GM12878 (cell line): Measurements from ENCODE around the gene TBL3. TPM values are rescaled to one million over a fixed set of nuclear protein-coding genes. Genes with fewer than 3 reads are reported as not detected.

Experiments used
- ATF7 ChIP-seq: fragments of 450-650 bp; IDR thresholded peaks from 2 replicates; pipeline ENCODE4 v1.6.1; 2016; ENCODE audit warnings: low read depth, mild to moderate bottlenecking
- CREB1 ChIP-seq: IDR thresholded peaks from 2 replicates; pipeline ENCODE4 v1.6.1; 2012; ENCODE audit warnings: low read depth, mild to moderate bottlenecking, inconsistent platforms
- DPF2 ChIP-seq: fragments of 450-650 bp; IDR thresholded peaks from 2 replicates; pipeline ENCODE4 v1.6.1; 2017; ENCODE audit warnings: mild to moderate bottlenecking
- ESRRA ChIP-seq: IDR thresholded peaks from 2 replicates; pipeline ENCODE4 v1.6.1; 2012; ENCODE audit warnings: mild to moderate bottlenecking, low read length, improper control_type of control experiment
- GATAD2B ChIP-seq: fragments of 450-650 bp; conservative IDR thresholded peaks from 2 replicates; pipeline ENCODE4 v1.6.1; 2017; ENCODE audit warnings: low read depth, mild to moderate bottlenecking, moderate library complexity
- MEF2A ChIP-seq: IDR thresholded peaks from 2 replicates; pipeline ENCODE4 v1.6.1; 2011; ENCODE audit warnings: low read depth, mild to moderate bottlenecking, low read length, moderate library complexity; ENCODE audit not compliant: insufficient read depth
- MYB ChIP-seq: fragments of 150-350 bp; IDR thresholded peaks from 2 replicates; pipeline ENCODE4 v1.6.1; 2014; ENCODE audit warnings: mild to moderate bottlenecking, low read depth, low read length, borderline replicate concordance
- MYC ChIP-seq: IDR thresholded peaks from 2 replicates; pipeline ENCODE4 v1.6.1; 2011; ENCODE audit warnings: mild to moderate bottlenecking, low read length, moderate library complexity, inconsistent platforms; ENCODE audit not compliant: insufficient read depth, insufficient replicate concordance, insufficient read length, severe bottlenecking
- PAX8 ChIP-seq: fragments of 450-650 bp; IDR thresholded peaks from 2 replicates; pipeline ENCODE4 v1.6.1; 2017; ENCODE audit warnings: mild to moderate bottlenecking, moderate library complexity
- POLR2AphosphoS5 ChIP-seq: IDR thresholded peaks from 2 replicates; pipeline ENCODE4 v1.6.1; 2011; ENCODE audit warnings: mild to moderate bottlenecking, low read length, inconsistent platforms
- RBBP5 ChIP-seq: fragments of 200-600 bp; sonication (generic); conservative IDR thresholded peaks from 2 replicates; pipeline ENCODE4 v1.6.1; 2016
- RCOR1 ChIP-seq: conservative IDR thresholded peaks from 2 replicates; pipeline ENCODE4 v1.6.1; 2012; ENCODE audit warnings: low read depth, low read length, improper control_type of control experiment
- SP1 ChIP-seq: IDR thresholded peaks from one replicate; pipeline ENCODE4 v1.6.1; 2011; ENCODE audit warnings: low read depth, low read length
- SPI1 ChIP-seq: IDR thresholded peaks from 2 replicates; pipeline ENCODE4 v1.6.1; 2011; ENCODE audit warnings: low read depth, mild to moderate bottlenecking, low read length, moderate library complexity, borderline replicate concordance; ENCODE audit not compliant: insufficient read depth
- STAT1 ChIP-seq: fragments of 450-650 bp; conservative IDR thresholded peaks from 2 replicates; pipeline ENCODE4 v1.6.1; 2014; ENCODE audit warnings: antibody characterized with exemption, mild to moderate bottlenecking
- TCF12 ChIP-seq: IDR thresholded peaks from 2 replicates; pipeline ENCODE4 v1.6.1; 2011; ENCODE audit warnings: low read depth, mild to moderate bottlenecking, low read length
- TCF3 ChIP-seq: IDR thresholded peaks from 2 replicates; pipeline ENCODE4 v1.6.1; 2012; ENCODE audit warnings: low read depth, mild to moderate bottlenecking, low read length, borderline replicate concordance; ENCODE audit not compliant: insufficient read depth
- polyA plus RNA-seq, 11 experiments: library from polyadenylated mRNA; depleted of rRNA in 4 of 11; unstranded in 6 of 11; stranded (reverse) in 5 of 11; fragments of >200 nt; fragmentation: Nextera tagmentation in 4 of 11; fragmentation: Illumina TruSeq in 1 of 11; extraction: Ambion mirVana in 4 of 11; extraction: Trizol in 1 of 11; gene quantifications; 1 replicate in 1 of 11; 2 replicates in 10 of 11; pipeline versions ENCODE4 v1.2.1 to v1.2.3, GENCODE V29; 2011 to 2016; ENCODE audit warnings: inconsistent platforms in 2 of 11, missing spikeins in 2 of 11, low read depth in 1 of 11
- total RNA-seq, 4 experiments: library from RNA; depleted of rRNA in 3 of 4; stranded (reverse); fragments of >200 nt in 3 of 4; fragmentation: Illumina TruSeq in 1 of 4; extraction: Trizol in 1 of 4; gene quantifications; 2 replicates each; pipeline versions ENCODE4 v1.2.1 to v1.2.3, GENCODE V29; 2013 to 2021
- TF ChIP-seq, protein P1 (sequence below): fragments of 450-650 bp; conservative IDR thresholded peaks from 2 replicates; pipeline ENCODE4 v1.6.1; 2017; ENCODE audit warnings: mild to moderate bottlenecking, moderate library complexity
- TF ChIP-seq, protein P2 (sequence below): fragments of 450-650 bp; IDR thresholded peaks from 2 replicates; pipeline ENCODE4 v1.6.1; 2018; ENCODE audit warnings: borderline replicate concordance, mild to moderate bottlenecking; ENCODE audit not compliant: partially characterized antibody
- TF ChIP-seq, protein P3 (sequence below): fragments of 450-650 bp; formaldehyde crosslinking; IDR thresholded peaks from 2 replicates; pipeline ENCODE4 v1.4.0; 2022; ENCODE audit warnings: mild to moderate bottlenecking, moderate library complexity
- TF ChIP-seq, protein P4 (sequence below): IDR thresholded peaks from 2 replicates; pipeline ENCODE4 v1.6.1; 2011; ENCODE audit warnings: borderline replicate concordance, low read depth, mild to moderate bottlenecking, moderate library complexity, mixed read lengths, low read length; ENCODE audit not compliant: insufficient read depth; ENCODE audit errors: extremely low read length

Gene TBL3
- total and polyA plus RNA-seq, 10 of the 15 experiments (the other 5 are each of a cell fraction or from before 2014, with no cell fraction given): 1.2 to 101 (median 34.2) TPM

DNA sequence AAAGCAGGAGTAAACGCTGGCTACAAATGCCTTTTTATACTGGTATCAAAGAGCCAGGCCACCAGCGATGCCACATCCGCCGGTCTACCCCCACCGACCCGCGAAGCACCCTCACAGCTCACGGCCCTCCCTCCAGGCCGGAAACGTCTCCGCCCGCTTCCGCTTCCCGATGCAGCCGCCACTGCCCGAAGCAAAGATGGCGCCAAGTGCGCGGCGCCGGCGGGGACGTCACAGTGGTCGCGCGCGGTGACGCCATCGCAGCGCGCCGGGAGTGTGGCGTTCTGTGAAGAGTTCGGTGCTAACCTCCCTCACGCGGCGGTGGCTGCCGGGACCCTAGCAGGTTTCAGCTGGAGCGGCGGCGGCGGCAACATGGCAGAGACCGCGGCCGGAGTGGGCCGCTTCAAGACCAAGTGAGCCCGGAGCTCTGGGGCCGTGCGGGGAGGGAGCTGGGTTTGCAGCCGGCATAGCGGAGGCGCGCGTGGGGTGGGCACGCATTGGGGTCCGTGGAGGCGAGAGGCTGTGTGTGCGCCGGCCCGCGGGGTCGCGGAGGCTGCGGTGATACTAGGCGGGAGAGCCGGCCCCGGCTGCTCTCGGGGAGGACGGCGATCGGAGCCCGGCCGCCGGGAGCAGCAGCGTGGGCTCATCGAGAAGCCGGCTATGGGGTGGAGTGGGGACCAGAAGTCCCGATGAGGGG is at the start of gene TBL3 (continued):
- TF ChIP-seq SP1 (peak; percentile 89), MYB (0 out of 2 replicates have a peak, but pooled peaks have one; percentile 59), ESRRA (peak; percentile 91), TCF12 (peak; percentile 65; the same call in 1 of the 2 replicates), DPF2 (peak; percentile 65; the same call in 1 of the 2 replicates), ATF7 (peak; percentile 32), GATAD2B (peak; percentile 61; the same call in 1 of the 2 replicates), STAT1 (peak; percentile 98), PAX8 (no peak), SPI1 (peak; percentile 48; the same call in 1 of the 2 replicates), TCF3 (peak; percentile 64; the same call in 1 of the 2 replicates), MEF2A (peak; percentile 64; the same call in 1 of the 2 replicates), CREB1 (peak; percentile 100), MYC (peak; percentile 65), POLR2AphosphoS5 (peak; percentile 96), RCOR1 (peak; percentile 85; the same call in 1 of the 2 replicates), RBBP5 (no peak)
- TF ChIP-seq, protein P1, sequence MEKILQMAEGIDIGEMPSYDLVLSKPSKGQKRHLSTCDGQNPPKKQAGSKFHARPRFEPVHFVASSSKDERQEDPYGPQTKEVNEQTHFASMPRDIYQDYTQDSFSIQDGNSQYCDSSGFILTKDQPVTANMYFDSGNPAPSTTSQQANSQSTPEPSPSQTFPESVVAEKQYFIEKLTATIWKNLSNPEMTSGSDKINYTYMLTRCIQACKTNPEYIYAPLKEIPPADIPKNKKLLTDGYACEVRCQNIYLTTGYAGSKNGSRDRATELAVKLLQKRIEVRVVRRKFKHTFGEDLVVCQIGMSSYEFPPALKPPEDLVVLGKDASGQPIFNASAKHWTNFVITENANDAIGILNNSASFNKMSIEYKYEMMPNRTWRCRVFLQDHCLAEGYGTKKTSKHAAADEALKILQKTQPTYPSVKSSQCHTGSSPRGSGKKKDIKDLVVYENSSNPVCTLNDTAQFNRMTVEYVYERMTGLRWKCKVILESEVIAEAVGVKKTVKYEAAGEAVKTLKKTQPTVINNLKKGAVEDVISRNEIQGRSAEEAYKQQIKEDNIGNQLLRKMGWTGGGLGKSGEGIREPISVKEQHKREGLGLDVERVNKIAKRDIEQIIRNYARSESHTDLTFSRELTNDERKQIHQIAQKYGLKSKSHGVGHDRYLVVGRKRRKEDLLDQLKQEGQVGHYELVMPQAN: peak; percentile 91
- TF ChIP-seq, protein P2, sequence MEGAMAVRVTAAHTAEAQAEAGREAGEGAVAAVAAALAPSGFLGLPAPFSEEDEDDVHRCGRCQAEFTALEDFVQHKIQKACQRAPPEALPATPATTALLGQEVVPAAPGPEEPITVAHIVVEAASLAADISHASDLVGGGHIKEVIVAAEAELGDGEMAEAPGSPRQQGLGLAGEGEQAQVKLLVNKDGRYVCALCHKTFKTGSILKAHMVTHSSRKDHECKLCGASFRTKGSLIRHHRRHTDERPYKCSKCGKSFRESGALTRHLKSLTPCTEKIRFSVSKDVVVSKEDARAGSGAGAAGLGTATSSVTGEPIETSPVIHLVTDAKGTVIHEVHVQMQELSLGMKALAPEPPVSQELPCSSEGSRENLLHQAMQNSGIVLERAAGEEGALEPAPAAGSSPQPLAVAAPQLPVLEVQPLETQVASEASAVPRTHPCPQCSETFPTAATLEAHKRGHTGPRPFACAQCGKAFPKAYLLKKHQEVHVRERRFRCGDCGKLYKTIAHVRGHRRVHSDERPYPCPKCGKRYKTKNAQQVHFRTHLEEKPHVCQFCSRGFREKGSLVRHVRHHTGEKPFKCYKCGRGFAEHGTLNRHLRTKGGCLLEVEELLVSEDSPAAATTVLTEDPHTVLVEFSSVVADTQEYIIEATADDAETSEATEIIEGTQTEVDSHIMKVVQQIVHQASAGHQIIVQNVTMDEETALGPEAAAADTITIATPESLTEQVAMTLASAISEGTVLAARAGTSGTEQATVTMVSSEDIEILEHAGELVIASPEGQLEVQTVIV: peak; percentile 79
- TF ChIP-seq, protein P3, sequence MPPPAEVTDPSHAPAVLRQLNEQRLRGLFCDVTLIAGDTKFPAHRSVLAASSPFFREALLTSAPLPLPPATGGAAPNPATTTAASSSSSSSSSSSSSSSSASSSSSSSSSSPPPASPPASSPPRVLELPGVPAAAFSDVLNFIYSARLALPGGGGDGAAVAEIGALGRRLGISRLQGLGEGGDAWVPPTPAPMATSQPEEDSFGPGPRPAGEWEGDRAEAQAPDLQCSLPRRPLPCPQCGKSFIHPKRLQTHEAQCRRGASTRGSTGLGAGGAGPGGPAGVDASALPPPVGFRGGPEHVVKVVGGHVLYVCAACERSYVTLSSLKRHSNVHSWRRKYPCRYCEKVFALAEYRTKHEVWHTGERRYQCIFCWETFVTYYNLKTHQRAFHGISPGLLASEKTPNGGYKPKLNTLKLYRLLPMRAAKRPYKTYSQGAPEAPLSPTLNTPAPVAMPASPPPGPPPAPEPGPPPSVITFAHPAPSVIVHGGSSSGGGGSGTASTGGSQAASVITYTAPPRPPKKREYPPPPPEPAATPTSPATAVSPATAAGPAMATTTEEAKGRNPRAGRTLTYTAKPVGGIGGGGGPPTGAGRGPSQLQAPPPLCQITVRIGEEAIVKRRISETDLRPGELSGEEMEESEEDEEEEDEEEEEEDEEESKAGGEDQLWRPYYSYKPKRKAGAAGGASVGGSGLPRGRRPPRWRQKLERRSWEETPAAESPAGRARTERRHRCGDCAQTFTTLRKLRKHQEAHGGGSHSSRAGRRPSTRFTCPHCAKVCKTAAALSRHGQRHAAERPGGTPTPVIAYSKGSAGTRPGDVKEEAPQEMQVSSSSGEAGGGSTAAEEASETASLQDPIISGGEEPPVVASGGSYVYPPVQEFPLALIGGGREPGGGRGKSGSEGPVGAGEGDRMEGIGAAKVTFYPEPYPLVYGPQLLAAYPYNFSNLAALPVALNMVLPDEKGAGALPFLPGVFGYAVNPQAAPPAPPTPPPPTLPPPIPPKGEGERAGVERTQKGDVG (CRISPR knock-in tag): no peak
- TF ChIP-seq, protein P4, sequence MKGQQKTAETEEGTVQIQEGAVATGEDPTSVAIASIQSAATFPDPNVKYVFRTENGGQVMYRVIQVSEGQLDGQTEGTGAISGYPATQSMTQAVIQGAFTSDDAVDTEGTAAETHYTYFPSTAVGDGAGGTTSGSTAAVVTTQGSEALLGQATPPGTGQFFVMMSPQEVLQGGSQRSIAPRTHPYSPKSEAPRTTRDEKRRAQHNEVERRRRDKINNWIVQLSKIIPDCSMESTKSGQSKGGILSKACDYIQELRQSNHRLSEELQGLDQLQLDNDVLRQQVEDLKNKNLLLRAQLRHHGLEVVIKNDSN: peak; percentile 43
